Ishikawa (cell line): ENCODE data around the gene RBMS1.

Experiments
- RAD21 ChIP-seq: IDR thresholded peaks from 2 replicates; pipeline ENCODE4 v1.6.1; 2012; ENCODE audit warnings: low read depth
- TAF1 ChIP-seq: IDR thresholded peaks from 2 replicates; pipeline ENCODE4 v1.6.1; 2012; ENCODE audit warnings: low read depth, mild to moderate bottlenecking

GRCh38 chr2:160299540-160299939 lies 194.1 kb downstream of the RBMS1 start:
- TF ChIP-seq RAD21: no peak
- TF ChIP-seq TAF1: no peak
